Stimulated activated CD4-positive, alpha-beta T cell treated with anti-CD3 and anti-CD28 coated beads, Interleukin-12 subunit alpha, Interleukin-12 subunit beta, amount 100 ng/mL, for 24 hours (primary cell): ENCODE data around the gene AKAP5.

ENCODE experiments used
- DNase-seq, 2 experiments: peaks; one replicate each; pipeline ENCODE4 v3.0.0-alpha.2; 2020; ENCODE audit warnings: low read depth in 2 of 2

Gene AKAP5

GRCh38 chr14:64461221-64461620, 4.1 kb upstream of the AKAP5 start:
- no peak for DNase-seq

GRCh38 chr14:64463195-64463594, 2.1 kb upstream of the AKAP5 start:
- DNase-seq, result no peak

- DNase-seq, result no peak
Measured at GRCh38 chr14:64463873-64464272, 1.4 kb upstream of the AKAP5 start.

- no peak for DNase-seq
Measured at GRCh38 chr14:64464651-64465050, 648 bp upstream of the AKAP5 start.

- no peak for DNase-seq
Measured at GRCh38 chr14:64465831-64466554, 694 bp downstream of the AKAP5 start.

- DNase-seq, result no peak
Measured at GRCh38 chr14:64467101-64467500, 1.8 kb downstream of the AKAP5 start.

GRCh38 chr14:64467566-64467965, 2.3 kb downstream of the AKAP5 start:
- DNase-seq, result no peak

- DNase-seq, result no peak
Measured at GRCh38 chr14:64468451-64468850, 3.2 kb downstream of the AKAP5 start.

- no peak for DNase-seq
Measured at GRCh38 chr14:64474041-64474440, 8.7 kb downstream of the AKAP5 start.

- no peak for DNase-seq
Measured at GRCh38 chr14:64474698-64475097, 9.4 kb downstream of the AKAP5 start.

- DNase-seq, result no peak
Measured at GRCh38 chr14:64475585-64476273, 10.4 kb downstream of the AKAP5 start.

GRCh38 chr14:64476438-64476837, 11.1 kb downstream of the AKAP5 start:
- DNase-seq, result no peak

- no peak for DNase-seq
Measured at GRCh38 chr14:64478634-64479250, 13.4 kb downstream of the AKAP5 start.

GRCh38 chr14:64488590-64489099, 23.3 kb downstream of the AKAP5 start:
- DNase-seq, result no peak

- DNase-seq, result no peak
Measured at GRCh38 chr14:64491637-64492036, 26.3 kb downstream of the AKAP5 start.

- DNase-seq, result no peak
Measured at GRCh38 chr14:64493455-64493854, 28.2 kb downstream of the AKAP5 start.

GRCh38 chr14:64495252-64495651, 30.0 kb downstream of the AKAP5 start:
- no peak for DNase-seq

GRCh38 chr14:64496764-64497163, 31.5 kb downstream of the AKAP5 start:
- no peak for DNase-seq

GRCh38 chr14:64500088-64500487, 34.8 kb downstream of the AKAP5 start:
- DNase-seq, result no peak

GRCh38 chr14:64501411-64502171, 36.3 kb downstream of the AKAP5 start:
- DNase-seq, result no peak

GRCh38 chr14:64502456-64502855, 37.2 kb downstream of the AKAP5 start:
- no peak for DNase-seq

- DNase-seq, result peak in 1 of 2 experiments; percentile 18
Measured at GRCh38 chr14:64502887-64503433, 37.7 kb downstream of the AKAP5 start.
